ENCODE measurements around the gene HDAC1. TPM values are rescaled to one million over a fixed set of nuclear protein-coding genes. Genes with fewer than 3 reads are reported as not detected.

Gene HDAC1
- total and polyA plus RNA-seq, 2 of the 13 experiments (the other 11 are each of a cell fraction or from before 2014, with no cell fraction given), result 93.5 to 189 TPM

DNA sequence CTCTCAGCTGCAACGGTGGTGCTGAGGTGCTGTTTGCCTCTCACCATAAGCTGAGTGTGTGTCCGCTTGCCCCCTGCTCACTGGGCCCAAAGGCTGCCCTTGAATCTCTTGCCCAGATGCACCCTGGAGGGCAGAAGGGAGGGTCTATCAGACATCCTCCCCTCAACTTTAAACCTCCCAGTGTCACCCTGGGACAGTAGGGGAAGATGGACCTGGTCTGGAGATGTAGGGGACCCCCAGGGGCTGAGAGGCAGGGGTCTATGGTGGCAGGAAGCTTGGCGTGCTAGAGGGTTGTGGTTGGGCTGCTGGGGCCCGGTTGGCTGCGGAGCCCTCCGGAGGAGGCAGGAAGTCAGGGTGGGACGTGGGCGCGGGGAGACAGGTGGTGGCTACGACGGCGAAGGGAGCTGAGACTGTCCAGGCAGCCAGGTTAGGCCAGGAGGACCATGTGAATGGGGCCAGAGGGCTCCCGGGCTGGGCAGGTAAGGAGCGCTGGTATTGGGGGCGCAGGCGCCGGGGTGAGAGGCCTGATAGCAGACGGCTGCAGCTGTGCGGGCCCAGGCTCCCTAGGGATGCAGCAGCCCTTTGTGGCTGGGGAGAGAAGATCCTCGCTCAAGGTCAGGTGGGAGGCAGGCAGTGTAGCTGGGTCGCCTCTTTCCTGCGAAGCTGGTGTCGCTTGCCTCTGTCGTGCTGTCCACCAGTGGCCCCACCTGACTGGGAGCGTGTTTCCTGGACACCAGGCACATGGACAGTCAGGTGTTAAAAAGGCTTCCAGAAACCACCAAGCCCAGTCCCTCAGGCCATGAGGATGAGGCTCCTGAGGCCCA, 40.8 kb upstream of the HDAC1 start, which contains the start of gene LCK (continued):
- TF ChIP-seq, protein P1, sequence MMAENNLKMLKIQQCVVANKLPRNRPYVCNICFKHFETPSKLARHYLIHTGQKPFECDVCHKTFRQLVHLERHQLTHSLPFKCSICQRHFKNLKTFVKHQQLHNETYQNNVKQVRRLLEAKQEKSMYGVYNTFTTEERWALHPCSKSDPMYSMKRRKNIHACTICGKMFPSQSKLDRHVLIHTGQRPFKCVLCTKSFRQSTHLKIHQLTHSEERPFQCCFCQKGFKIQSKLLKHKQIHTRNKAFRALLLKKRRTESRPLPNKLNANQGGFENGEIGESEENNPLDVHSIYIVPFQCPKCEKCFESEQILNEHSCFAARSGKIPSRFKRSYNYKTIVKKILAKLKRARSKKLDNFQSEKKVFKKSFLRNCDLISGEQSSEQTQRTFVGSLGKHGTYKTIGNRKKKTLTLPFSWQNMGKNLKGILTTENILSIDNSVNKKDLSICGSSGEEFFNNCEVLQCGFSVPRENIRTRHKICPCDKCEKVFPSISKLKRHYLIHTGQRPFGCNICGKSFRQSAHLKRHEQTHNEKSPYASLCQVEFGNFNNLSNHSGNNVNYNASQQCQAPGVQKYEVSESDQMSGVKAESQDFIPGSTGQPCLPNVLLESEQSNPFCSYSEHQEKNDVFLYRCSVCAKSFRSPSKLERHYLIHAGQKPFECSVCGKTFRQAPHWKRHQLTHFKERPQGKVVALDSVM (CRISPR knock-in tag; IDR thresholded peaks at IDR 0.05), result no peak
- TF ChIP-seq ZNF354B (CRISPR knock-in tag; IDR thresholded peaks at IDR 0.05), result no peak
- TF ChIP-seq PATZ1 (CRISPR knock-in tag; IDR thresholded peaks at IDR 0.05), result no peak
- TF ChIP-seq HNRNPH1 (optimal IDR thresholded peaks at IDR 0.05; ENCODE audit: low read depth, low read length), result peak; percentile 75
- 0 out of 2 replicates have a peak, but pooled peaks have one; percentile 10 for TF ChIP-seq ELF3 (CRISPR knock-in tag; IDR thresholded peaks at IDR 0.05)
- TF ChIP-seq ZNF567 (CRISPR knock-in tag; IDR thresholded peaks at IDR 0.05; ENCODE audit: borderline replicate concordance), result no peak
- TF ChIP-seq MTA3 (CRISPR knock-in tag; IDR thresholded peaks at IDR 0.05), result no peak
- no peak for TF ChIP-seq ZNF605 (CRISPR knock-in tag; IDR thresholded peaks at IDR 0.05)
- TF ChIP-seq ETV5 (CRISPR knock-in tag; IDR thresholded peaks at IDR 0.05; ENCODE audit: borderline replicate concordance), result 0 out of 2 replicates have a peak, but pooled peaks have one; percentile 6
- TF ChIP-seq NR2F2 (IDR thresholded peaks at IDR 0.05; ENCODE audit: borderline replicate concordance, low read depth), result 0 out of 2 replicates have a peak, but pooled peaks have one; percentile 16
- no peak for TF ChIP-seq HOXD1 (CRISPR knock-in tag; IDR thresholded peaks at IDR 0.05)
- peak; percentile 66; the same call in 1 of the 2 replicates for TF ChIP-seq CHCHD3 (CRISPR knock-in tag; IDR thresholded peaks at IDR 0.05)
- TF ChIP-seq ZNF451 (CRISPR knock-in tag; IDR thresholded peaks at IDR 0.05), result 0 out of 2 replicates have a peak, but pooled peaks have one; percentile 5
- TF ChIP-seq, protein P2, sequence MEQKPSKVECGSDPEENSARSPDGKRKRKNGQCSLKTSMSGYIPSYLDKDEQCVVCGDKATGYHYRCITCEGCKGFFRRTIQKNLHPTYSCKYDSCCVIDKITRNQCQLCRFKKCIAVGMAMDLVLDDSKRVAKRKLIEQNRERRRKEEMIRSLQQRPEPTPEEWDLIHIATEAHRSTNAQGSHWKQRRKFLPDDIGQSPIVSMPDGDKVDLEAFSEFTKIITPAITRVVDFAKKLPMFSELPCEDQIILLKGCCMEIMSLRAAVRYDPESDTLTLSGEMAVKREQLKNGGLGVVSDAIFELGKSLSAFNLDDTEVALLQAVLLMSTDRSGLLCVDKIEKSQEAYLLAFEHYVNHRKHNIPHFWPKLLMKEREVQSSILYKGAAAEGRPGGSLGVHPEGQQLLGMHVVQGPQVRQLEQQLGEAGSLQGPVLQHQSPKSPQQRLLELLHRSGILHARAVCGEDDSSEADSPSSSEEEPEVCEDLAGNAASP (CRISPR knock-in tag; IDR thresholded peaks at IDR 0.05; ENCODE audit: borderline replicate concordance), result no peak

Data from HepG2 (cell line).